ENCODE measurements around the gene SEC23IP.

GRCh38 chr10:119852277-119852676, 40.3 kb upstream of the SEC23IP start:
- no peak for TF ChIP-seq CTCF (IDR thresholded peaks at IDR 0.05)
- TF ChIP-seq POLR2A (IDR thresholded peaks at IDR 0.05): no peak
